Skeletal muscle satellite cell (primary cell): Measurements from ENCODE around the gene CLEC4G.

ENCODE experiments used
- H3K27me3 ChIP-seq: 2 replicates; pipeline ENCODE4 v1.7.0; 2013; ENCODE audit warnings: low read length; ENCODE audit not compliant: control insufficient read depth, insufficient read depth
- H3K36me3 ChIP-seq: 2 replicates; pipeline ENCODE4 v1.7.0; 2013; ENCODE audit warnings: mild to moderate bottlenecking, control low read depth, low read length; ENCODE audit not compliant: insufficient read depth
- H3K4me1 ChIP-seq: 2 replicates; pipeline ENCODE4 v1.7.0; 2013; ENCODE audit warnings: low read length; ENCODE audit not compliant: control insufficient read depth, insufficient read depth
- H3K4me2 ChIP-seq: 2 replicates; pipeline ENCODE4 v1.7.0; 2013; ENCODE audit warnings: mild to moderate bottlenecking, low read length
- H3K4me3 ChIP-seq: 2 replicates; pipeline ENCODE4 v1.7.0; 2013; ENCODE audit warnings: low read length
- H3K9ac ChIP-seq: 2 replicates; pipeline ENCODE4 v1.7.0; 2013; ENCODE audit warnings: mild to moderate bottlenecking, low read depth, low read length, moderate library complexity
- H3K9me3 ChIP-seq: replicated peaks from 2 replicates; pipeline ENCODE4 v1.7.0; 2013; ENCODE audit warnings: mild to moderate bottlenecking, control low read depth, low read length

The CLEC4G gene

DNA sequence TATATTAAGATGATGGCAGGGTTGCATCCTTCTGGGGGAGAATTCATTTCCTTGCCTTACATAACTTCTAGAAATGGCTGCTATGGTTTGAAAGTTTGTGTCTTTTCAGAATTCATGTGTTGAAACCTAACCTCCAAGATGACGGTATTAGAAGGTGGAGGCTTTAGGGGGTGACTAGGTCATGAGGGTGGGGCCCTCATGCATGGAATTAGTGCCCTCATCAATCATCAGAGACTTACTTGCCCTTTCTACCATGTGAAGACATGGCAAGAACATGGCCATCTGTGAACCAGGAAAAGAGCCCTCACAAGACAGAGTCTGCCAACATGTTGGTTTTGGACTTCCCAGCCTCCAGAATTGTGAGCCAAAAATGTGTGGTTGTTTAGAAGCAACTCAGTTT is 15.1 kb downstream of the CLEC4G start:
- Histone ChIP-seq H3K4me3 (no peak overlapping the region), H3K9ac (no peak overlapping the region), H3K36me3 (no peaks in the 10 kb centered on the region), H3K9me3 (peaks cover 3% of the 10 kb centered on the region), H3K4me2 (no peak overlapping the region), H3K4me1 (no peaks in the 10 kb centered on the region), H3K27me3 (no peaks in the 10 kb centered on the region)

DNA sequence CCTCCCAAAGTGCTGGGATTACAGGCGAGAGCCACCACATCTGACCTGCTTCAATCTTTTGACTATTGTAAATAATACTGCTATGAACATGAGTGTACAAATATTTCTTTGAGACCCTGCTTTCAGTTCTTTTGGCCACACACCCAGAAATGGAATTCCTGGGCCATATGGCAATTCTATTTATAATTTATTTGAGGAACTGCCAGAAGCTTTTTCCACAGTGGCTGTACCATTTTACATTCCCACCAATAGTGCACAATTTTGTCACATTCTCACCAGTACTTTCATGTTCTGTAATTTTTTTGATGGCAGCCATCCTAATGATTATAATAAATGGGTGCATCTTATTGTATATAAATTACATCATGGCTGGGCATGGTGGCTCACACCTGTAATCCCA is 16.2 kb downstream of the CLEC4G start:
- no peaks in the 10 kb centered on the region for H3K36me3 ChIP-seq
- no peaks in the 10 kb centered on the region for H3K4me1 ChIP-seq
- no peaks in the 10 kb centered on the region for H3K27me3 ChIP-seq
- no peak overlapping the region for H3K4me2 ChIP-seq
- no peak overlapping the region for H3K9ac ChIP-seq
- H3K4me3 ChIP-seq, result no peak overlapping the region
- H3K9me3 ChIP-seq, result peaks cover 3% of the 10 kb centered on the region

DNA sequence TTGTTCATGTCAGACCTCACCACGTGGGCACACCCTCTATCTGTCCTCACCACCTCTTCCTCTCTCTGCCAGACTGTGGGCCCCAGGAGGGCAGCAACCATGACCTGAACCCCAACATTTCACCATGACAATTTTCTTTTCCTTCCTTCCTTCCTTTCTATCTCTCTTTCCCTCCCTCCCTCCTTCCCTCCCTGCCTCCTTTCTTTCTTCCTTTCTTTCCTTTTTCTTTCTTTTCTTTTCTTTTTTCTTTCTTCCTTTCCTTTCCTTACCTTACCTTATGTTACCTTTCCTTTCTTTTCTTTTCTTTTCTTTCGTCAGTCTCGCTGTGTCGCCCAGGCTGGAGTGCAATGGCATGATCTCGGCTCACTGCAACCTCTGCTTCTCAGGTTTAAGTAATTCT is 21.3 kb downstream of the CLEC4G start:
- Histone ChIP-seq H3K27me3 (no peaks in the 10 kb centered on the region), H3K4me2 (no peak overlapping the region)

DNA sequence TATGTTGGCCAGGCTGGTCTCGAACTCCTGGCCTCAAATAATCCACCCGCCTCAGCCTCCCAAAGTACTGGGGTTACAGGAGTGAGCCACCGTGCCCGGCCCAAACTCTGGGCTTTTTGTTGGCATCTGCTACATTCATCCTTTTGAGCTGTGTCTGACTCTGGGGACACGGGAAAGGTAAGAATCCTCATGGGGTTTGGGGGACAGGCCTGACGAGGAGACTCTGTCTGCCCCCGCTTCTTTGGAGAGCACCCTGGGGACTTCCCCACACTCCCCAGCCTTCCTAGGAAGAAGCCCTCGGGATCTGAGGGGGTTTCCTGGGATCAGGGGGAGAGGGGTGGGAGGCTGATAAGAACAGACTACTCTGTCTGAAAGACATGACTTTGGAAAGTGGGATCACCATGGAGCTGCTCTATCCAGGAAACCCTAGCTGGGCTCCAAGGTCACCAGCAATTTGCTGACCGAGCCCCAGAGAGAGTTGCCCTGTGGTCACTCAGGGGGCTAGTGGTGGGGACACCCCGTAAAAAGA is 21.9 kb downstream of the CLEC4G start:
- no peaks in the 10 kb centered on the region for H3K4me1 ChIP-seq
- no peaks in the 10 kb centered on the region for H3K9me3 ChIP-seq
- no peaks in the 10 kb centered on the region for H3K27me3 ChIP-seq
- no peaks in the 10 kb centered on the region for H3K36me3 ChIP-seq
- no peak overlapping the region for H3K9ac ChIP-seq
- no peak overlapping the region for H3K4me2 ChIP-seq
- H3K4me3 ChIP-seq, result no peak overlapping the region

More for the DNA sequence above, 21.3 kb downstream of the CLEC4G start:
- Histone ChIP-seq H3K4me1 (no peaks in the 10 kb centered on the region), H3K9me3 (no peaks in the 10 kb centered on the region), H3K4me3 (no peak overlapping the region), H3K36me3 (no peaks in the 10 kb centered on the region), H3K9ac (no peak overlapping the region)

DNA sequence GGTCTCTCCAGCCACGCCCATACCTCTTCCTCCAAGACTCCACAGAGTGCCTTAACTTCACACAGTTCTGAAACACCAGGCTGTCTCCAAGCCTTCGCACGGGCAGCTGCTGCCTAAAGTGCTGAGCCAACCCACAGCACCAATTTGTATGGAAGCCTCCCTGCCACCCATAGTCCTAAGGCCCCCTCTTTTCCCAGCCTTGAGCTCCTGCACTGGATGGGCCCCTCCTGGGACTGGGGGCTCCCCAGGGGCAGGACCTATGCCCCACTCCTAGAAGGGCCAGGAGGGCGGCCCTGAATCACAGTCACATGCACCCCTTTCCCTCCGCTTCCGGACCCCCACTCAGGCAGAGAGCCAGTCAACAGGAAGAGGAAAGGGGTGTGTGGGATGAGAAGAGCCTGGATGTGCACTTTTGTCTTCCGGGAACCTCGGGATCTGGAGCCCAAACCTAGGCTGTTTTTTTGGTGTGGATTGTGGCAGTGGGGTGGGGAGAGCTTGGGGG is 24.9 kb downstream of the CLEC4G start:
- Histone ChIP-seq H3K9me3 (no peaks in the 10 kb centered on the region), H3K4me3 (no peak overlapping the region), H3K27me3 (no peaks in the 10 kb centered on the region), H3K4me1 (no peaks in the 10 kb centered on the region), H3K9ac (no peak overlapping the region), H3K4me2 (no peak overlapping the region), H3K36me3 (no peaks in the 10 kb centered on the region)

DNA sequence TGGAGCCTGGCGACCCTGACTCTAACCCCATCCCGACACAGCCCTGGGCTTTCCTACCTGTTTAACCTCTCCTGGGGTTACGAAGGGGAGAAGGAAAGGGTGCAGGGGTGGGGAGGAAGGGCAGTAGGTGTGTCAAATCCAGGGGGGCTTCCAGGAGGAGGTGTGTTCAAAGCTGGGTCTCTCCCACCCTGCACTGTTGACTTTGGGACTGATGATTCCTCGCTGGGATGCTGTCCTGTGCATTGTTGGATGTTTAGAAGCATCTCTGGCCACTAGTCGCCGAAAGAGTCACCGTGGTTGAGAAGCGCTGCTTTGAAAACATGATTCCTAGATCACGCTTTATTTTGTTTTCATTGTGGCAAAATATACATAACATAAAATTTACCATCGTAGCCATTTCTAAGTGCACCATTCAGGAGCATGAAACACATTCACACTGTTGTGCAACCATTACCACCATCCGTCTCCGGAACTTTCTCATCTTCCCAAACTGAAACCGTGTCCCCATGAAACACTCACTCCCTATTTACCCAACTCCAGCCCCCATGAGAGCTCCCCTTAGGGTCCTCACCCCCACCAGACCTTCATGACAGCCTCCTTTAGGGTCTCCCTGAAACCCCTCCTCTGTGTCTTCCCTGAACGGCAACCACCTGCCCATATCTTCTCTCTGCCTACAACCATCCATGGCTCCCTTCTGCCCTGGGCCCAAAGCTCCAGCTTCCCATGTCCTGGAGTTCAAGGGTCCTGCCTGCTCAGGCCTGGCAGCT is 25.5 kb downstream of the CLEC4G start:
- Histone ChIP-seq H3K4me3 (no peak overlapping the region), H3K4me1 (no peaks in the 10 kb centered on the region), H3K36me3 (no peaks in the 10 kb centered on the region), H3K9me3 (no peaks in the 10 kb centered on the region), H3K9ac (no peak overlapping the region), H3K4me2 (no peak overlapping the region), H3K27me3 (no peaks in the 10 kb centered on the region)

DNA sequence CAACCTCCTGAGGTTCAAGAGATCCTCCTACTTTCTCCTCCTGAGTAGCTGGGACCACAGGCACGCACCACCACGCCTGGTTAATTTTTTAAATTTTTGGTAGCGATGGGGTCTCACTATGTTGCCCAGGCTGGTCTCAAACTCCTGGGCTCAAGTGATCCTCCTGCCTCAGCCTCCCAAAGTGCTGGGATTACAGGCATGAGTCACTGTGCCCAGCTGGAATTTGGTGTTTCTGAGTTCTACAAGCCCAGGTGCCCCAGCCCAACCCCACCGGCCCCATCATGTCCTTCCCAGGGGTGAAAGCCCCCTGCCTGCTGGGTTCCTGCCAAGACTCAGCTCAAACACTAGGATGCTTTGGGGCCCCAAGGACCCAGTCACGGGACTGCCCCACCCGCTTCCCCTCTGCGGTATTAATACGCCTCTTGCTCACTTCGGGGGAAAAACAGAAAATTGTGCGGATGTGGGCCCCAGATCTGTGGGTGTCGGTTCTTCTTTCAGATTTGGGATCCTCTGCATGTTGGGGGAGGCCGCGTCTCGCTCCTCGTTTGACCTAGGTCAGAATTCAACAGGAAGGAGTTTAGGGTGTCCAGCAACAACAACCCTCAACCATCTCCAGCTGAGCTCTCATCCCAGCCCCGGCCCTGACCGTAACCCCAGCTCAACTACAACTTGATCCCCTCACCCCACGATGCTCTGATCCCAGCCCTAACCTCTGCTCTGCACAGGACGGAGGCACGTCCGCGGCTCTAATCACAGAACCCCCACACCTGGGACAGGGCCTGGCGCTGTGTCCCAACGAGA is 26.3 kb downstream of the CLEC4G start:
- Histone ChIP-seq H3K4me3 (no peak overlapping the region), H3K4me2 (no peak overlapping the region), H3K4me1 (no peaks in the 10 kb centered on the region), H3K9me3 (no peaks in the 10 kb centered on the region), H3K36me3 (no peaks in the 10 kb centered on the region), H3K27me3 (no peaks in the 10 kb centered on the region), H3K9ac (no peak overlapping the region)

DNA sequence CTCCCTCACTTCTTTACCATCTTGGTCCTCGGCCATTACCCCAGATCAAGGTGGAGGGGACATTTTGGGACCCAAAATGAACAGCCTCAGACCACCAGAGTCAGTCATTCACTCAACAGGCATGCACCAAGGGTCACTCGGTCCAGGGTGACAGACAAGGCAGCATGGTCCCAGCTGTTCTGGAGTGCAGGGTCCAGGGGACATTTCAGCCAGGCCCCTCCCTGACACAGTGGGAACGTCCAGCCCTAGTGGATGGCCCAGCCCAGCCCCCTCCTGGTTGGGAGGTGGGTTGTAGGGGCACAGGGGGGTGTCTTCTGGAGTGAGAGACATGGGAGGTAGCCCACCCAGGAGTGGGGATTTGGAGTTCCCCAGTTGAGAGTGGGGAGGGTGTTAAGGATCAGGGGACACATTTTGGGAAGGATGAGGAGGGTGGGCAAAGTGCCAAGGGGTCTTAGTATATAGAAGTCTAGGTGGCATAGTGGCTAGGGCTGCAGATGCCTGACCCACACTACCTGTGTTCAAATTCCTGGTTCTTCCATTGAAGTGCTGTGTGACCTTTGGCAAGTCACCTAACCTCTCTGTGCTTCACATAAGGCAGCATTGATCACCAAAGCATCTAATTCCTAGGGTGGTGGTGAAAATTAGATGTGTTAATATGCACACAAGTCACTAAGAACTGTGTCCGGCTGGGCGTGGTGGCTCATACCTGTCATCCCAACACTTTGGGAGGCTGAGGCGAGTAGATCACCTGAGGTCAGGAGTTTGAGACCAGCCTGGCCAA is 27.4 kb downstream of the CLEC4G start:
- H3K4me1 ChIP-seq, result no peaks in the 10 kb centered on the region
- H3K9me3 ChIP-seq, result no peaks in the 10 kb centered on the region
- no peaks in the 10 kb centered on the region for H3K36me3 ChIP-seq
- H3K4me3 ChIP-seq, result no peak overlapping the region
- peaks cover 4% of the 10 kb centered on the region for H3K27me3 ChIP-seq
- no peak overlapping the region for H3K9ac ChIP-seq
- H3K4me2 ChIP-seq, result no peak overlapping the region

DNA sequence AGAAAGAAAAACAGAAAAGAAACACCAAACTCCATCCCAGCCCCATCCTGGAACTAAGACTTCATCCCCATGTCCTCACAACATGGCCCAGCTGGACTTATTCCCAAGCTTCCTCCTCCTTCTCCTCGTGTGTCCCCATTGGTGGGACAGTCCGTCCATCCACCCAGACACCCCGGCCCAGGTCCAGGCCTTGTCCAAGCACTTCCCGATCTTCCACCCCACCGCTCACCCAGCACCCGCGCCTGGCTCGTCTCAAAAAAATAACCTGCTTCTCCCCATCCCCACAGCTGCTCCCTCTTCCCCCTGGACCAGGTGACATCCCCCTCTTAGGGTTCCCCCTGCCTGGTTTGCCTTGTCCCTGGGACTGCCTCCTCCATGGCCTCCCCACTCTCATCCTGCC is 28.6 kb downstream of the CLEC4G start:
- Histone ChIP-seq H3K9ac (no peak overlapping the region), H3K36me3 (no peaks in the 10 kb centered on the region), H3K27me3 (peaks cover 11% of the 10 kb centered on the region), H3K4me1 (no peaks in the 10 kb centered on the region), H3K9me3 (no peaks in the 10 kb centered on the region), H3K4me2 (no peak overlapping the region), H3K4me3 (no peak overlapping the region)

DNA sequence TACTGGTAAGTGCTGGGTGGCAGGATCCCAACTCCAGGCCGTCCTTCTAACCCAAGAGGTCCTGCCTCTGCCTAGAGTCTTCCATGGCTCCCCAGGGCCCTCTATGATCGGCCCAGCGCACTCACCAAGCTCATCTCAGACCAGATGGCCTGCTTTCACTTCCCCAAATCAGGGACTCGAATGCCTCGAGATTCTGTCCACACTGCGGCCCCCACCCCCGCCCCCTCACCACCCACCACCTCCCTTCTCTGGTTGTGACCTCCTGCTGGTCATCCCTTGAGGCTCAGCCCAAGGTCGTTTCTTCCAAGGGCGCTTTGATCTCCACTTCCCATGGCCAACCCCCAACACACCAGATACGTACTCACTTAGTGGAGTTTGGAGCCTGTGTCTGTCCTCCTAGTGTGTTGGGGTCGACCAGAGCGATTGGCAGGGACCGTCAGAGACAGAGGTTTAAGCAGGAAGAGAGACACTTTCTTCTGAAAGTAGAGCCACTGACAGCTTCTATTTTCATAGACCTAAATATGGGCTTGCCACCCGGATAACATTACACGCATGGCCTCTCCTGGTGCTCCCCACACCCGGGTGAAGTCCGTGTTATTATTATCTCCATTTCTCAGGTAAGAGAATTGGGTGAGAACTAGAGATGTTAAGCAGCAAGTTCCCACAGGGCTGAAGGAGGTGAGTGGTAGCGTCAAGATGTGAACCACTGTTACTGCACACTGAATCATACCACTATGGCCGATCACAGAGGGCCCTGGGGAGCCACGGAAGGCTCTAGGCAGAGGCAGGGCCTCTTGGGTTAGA is 30.1 kb downstream of the CLEC4G start, which contains the start of gene FCER2:
TSS of gene FCER2 (minus strand) at position 478 of the 804 bp plus-strand sequence. CDS start 2,371 bp downstream, outside the sequence.
- H3K36me3 ChIP-seq, result no peaks in the 10 kb centered on the region
- H3K4me3 ChIP-seq, result no peak within 1 kb of the TSS
- H3K9ac ChIP-seq, result no peak within 1 kb of the TSS
- peaks cover 18% of the 10 kb centered on the region for H3K27me3 ChIP-seq
- H3K9me3 ChIP-seq, result no peaks in the 10 kb centered on the region
- no peaks in the 10 kb centered on the region for H3K4me1 ChIP-seq
- H3K4me2 ChIP-seq, result no peak within 1 kb of the TSS
